Measurements from ENCODE around the gene RECQL.

Gene RECQL

GRCh38 chr12:21501258-21502163 lies at the start of gene RECQL, which contains the start of gene GOLT1B:
RECQL (minus strand) TSS chr12:21501635; CDS start chr12:21499570, 2,065 bp downstream.
GOLT1B (plus strand) TSS chr12:21501789; CDS start chr12:21501924, 135 bp downstream.
- no peak for TF ChIP-seq Cebpa-rat (IDR thresholded peaks at IDR 0.05)

GRCh38 chr12:21547437-21547836 lies 46.0 kb upstream of the RECQL start:
- Histone ChIP-seq H3K4me2 (no peak overlapping the region), H3K36me3 (no peaks in the 10 kb centered on the region), H3K4me3 (no peak overlapping the region), H3K4me1 (peaks cover 17% of the 10 kb centered on the region), H3K9me3 (no peaks in the 10 kb centered on the region), H3K9ac (no peak overlapping the region), H3K27ac (no peak overlapping the region), H4K20me1 (no peaks in the 10 kb centered on the region), H3K27me3 (no peaks in the 10 kb centered on the region)
- no peak for TF ChIP-seq Cebpa-rat (IDR thresholded peaks at IDR 0.05)

More at GRCh38 chr12:21501258-21502163, at the start of gene RECQL, which contains the start of gene GOLT1B:
- H3K4me1 ChIP-seq = peaks cover 42% of the 10 kb centered on the region
- H3K36me3 ChIP-seq = peaks cover 31% of the 10 kb centered on the region
- H3K4me2 ChIP-seq = peak within 1 kb of the TSS; percentile 96
- no peaks in the 10 kb centered on the region for H3K27me3 ChIP-seq
- peak within 1 kb of the TSS; percentile 85 for H3K27ac ChIP-seq
- H3K9ac ChIP-seq = peak within 1 kb of the TSS; percentile 89
- no peaks in the 10 kb centered on the region for H3K9me3 ChIP-seq
- peak within 1 kb of the TSS; percentile 91 for H3K4me3 ChIP-seq
- peaks cover 37% of the 10 kb centered on the region for H4K20me1 ChIP-seq

GRCh38 chr12:21546716-21547115 lies 45.3 kb upstream of the RECQL start:
- no peaks in the 10 kb centered on the region for H3K36me3 ChIP-seq
- no peak overlapping the region for H3K27ac ChIP-seq
- no peak for TF ChIP-seq Cebpa-rat (IDR thresholded peaks at IDR 0.05)
- H4K20me1 ChIP-seq = no peaks in the 10 kb centered on the region
- no peaks in the 10 kb centered on the region for H3K9me3 ChIP-seq
- no peak overlapping the region for H3K4me3 ChIP-seq
- no peak overlapping the region for H3K9ac ChIP-seq
- no peak overlapping the region for H3K4me2 ChIP-seq
- peaks cover 14% of the 10 kb centered on the region for H3K4me1 ChIP-seq
- no peaks in the 10 kb centered on the region for H3K27me3 ChIP-seq

GRCh38 chr12:21545557-21545956 lies 44.1 kb upstream of the RECQL start:
- Histone ChIP-seq H3K36me3 (no peaks in the 10 kb centered on the region), H3K9me3 (no peaks in the 10 kb centered on the region), H3K27ac (no peak overlapping the region), H3K4me3 (no peak overlapping the region), H3K4me2 (no peak overlapping the region), H3K27me3 (no peaks in the 10 kb centered on the region), H3K9ac (no peak overlapping the region), H3K4me1 (peaks cover 11% of the 10 kb centered on the region), H4K20me1 (no peaks in the 10 kb centered on the region)
- TF ChIP-seq Cebpa-rat (IDR thresholded peaks at IDR 0.05) = no peak

- Histone ChIP-seq H3K4me1 (peaks cover 11% of the 10 kb centered on the region), H3K9ac (no peak overlapping the region), H3K4me3 (no peak overlapping the region), H3K27ac (no peak overlapping the region), H3K27me3 (no peaks in the 10 kb centered on the region), H3K4me2 (no peak overlapping the region), H3K9me3 (no peaks in the 10 kb centered on the region), H3K36me3 (no peaks in the 10 kb centered on the region), H4K20me1 (no peaks in the 10 kb centered on the region)
- TF ChIP-seq Cebpa-rat (IDR thresholded peaks at IDR 0.05) = no peak
Observed at GRCh38 chr12:21543151-21543550, 41.7 kb upstream of the RECQL start.

- no peak overlapping the region for H3K9ac ChIP-seq
- H3K4me2 ChIP-seq = peak overlapping the region; percentile 17; the same call in 1 of the 2 replicates
- H3K27ac ChIP-seq = no peak overlapping the region
- H4K20me1 ChIP-seq = no peaks in the 10 kb centered on the region
- no peaks in the 10 kb centered on the region for H3K36me3 ChIP-seq
- H3K9me3 ChIP-seq = no peaks in the 10 kb centered on the region
- peaks cover 11% of the 10 kb centered on the region for H3K4me1 ChIP-seq
- H3K27me3 ChIP-seq = no peaks in the 10 kb centered on the region
- no peak for TF ChIP-seq Cebpa-rat (IDR thresholded peaks at IDR 0.05)
- no peak overlapping the region for H3K4me3 ChIP-seq
Observed at GRCh38 chr12:21542403-21542802, 41.0 kb upstream of the RECQL start.

- H3K27me3 ChIP-seq = no peaks in the 10 kb centered on the region
- no peaks in the 10 kb centered on the region for H4K20me1 ChIP-seq
- H3K4me2 ChIP-seq = no peak overlapping the region
- peaks cover 11% of the 10 kb centered on the region for H3K4me1 ChIP-seq
- no peak for TF ChIP-seq Cebpa-rat (IDR thresholded peaks at IDR 0.05)
- no peak overlapping the region for H3K4me3 ChIP-seq
- H3K9ac ChIP-seq = no peak overlapping the region
- no peaks in the 10 kb centered on the region for H3K9me3 ChIP-seq
- H3K27ac ChIP-seq = no peak overlapping the region
- no peaks in the 10 kb centered on the region for H3K36me3 ChIP-seq
Observed at GRCh38 chr12:21541773-21542172, 40.3 kb upstream of the RECQL start.

- H4K20me1 ChIP-seq = no peaks in the 10 kb centered on the region
- no peak overlapping the region for H3K27ac ChIP-seq
- H3K4me3 ChIP-seq = no peak overlapping the region
- H3K36me3 ChIP-seq = no peaks in the 10 kb centered on the region
- H3K27me3 ChIP-seq = no peaks in the 10 kb centered on the region
- H3K4me1 ChIP-seq = peaks cover 11% of the 10 kb centered on the region
- TF ChIP-seq Cebpa-rat (IDR thresholded peaks at IDR 0.05) = no peak
- no peak overlapping the region for H3K4me2 ChIP-seq
- no peaks in the 10 kb centered on the region for H3K9me3 ChIP-seq
- H3K9ac ChIP-seq = no peak overlapping the region
Observed at GRCh38 chr12:21539797-21540196, 38.4 kb upstream of the RECQL start.

- Histone ChIP-seq H3K4me1 (peaks cover 10% of the 10 kb centered on the region), H3K9ac (no peak overlapping the region), H4K20me1 (no peaks in the 10 kb centered on the region), H3K4me3 (no peak overlapping the region), H3K36me3 (no peaks in the 10 kb centered on the region), H3K27me3 (no peaks in the 10 kb centered on the region), H3K27ac (no peak overlapping the region), H3K9me3 (no peaks in the 10 kb centered on the region), H3K4me2 (no peak overlapping the region)
- no peak for TF ChIP-seq Cebpa-rat (IDR thresholded peaks at IDR 0.05)
Observed at GRCh38 chr12:21538061-21538653, 36.7 kb upstream of the RECQL start.

- H3K36me3 ChIP-seq = no peaks in the 10 kb centered on the region
- H3K4me2 ChIP-seq = no peak overlapping the region
- no peak overlapping the region for H3K9ac ChIP-seq
- H3K4me3 ChIP-seq = no peak overlapping the region
- H3K9me3 ChIP-seq = peaks cover 4% of the 10 kb centered on the region; the same call in 1 of the 2 replicates
- peaks cover 41% of the 10 kb centered on the region for H3K4me1 ChIP-seq
- no peak for TF ChIP-seq Cebpa-rat (IDR thresholded peaks at IDR 0.05)
- H3K27ac ChIP-seq = no peak overlapping the region
- no peaks in the 10 kb centered on the region; the same call in 1 of the 2 replicates for H3K27me3 ChIP-seq
- no peaks in the 10 kb centered on the region for H4K20me1 ChIP-seq
Observed at GRCh38 chr12:21529456-21529855, 28.0 kb upstream of the RECQL start.

All from BLaER1 (cell line).